Parathyroid adenoma (tissue), 2 donors: ENCODE data around the gene COX7A2L.

Source experiments
- H2AFZ ChIP-seq: fragments of 300-600 bp; sonication (generic); one replicate; pipeline ENCODE4 v1.7.0; 2017; ENCODE audit warnings: antibody characterized with exemption, mild to moderate bottlenecking
- H3K27ac ChIP-seq: fragments of 300-600 bp; sonication (generic); one replicate; pipeline ENCODE4 v1.7.0; 2017
- H3K27me3 ChIP-seq: fragments of 300-600 bp; sonication (generic); one replicate; pipeline ENCODE4 v1.7.0; 2017; ENCODE audit warnings: low read length; ENCODE audit not compliant: control insufficient read depth, insufficient read depth
- H3K36me3 ChIP-seq: fragments of 300-600 bp; sonication (generic); one replicate; pipeline ENCODE4 v1.7.0; 2017; ENCODE audit warnings: low read length; ENCODE audit not compliant: control insufficient read depth, insufficient read depth
- H3K4me1 ChIP-seq: fragments of 300-600 bp; sonication (generic); one replicate; pipeline ENCODE4 v1.7.0; 2017; ENCODE audit warnings: control low read depth
- H3K4me2 ChIP-seq: fragments of 300-600 bp; sonication (generic); one replicate; pipeline ENCODE4 v1.7.0; 2017; ENCODE audit warnings: low read length
- H3K4me3 ChIP-seq: fragments of 300-600 bp; sonication (generic); one replicate; pipeline ENCODE4 v1.7.0; 2017; ENCODE audit warnings: low read depth, low read length
- H3K79me2 ChIP-seq: fragments of 300-600 bp; sonication (generic); one replicate; pipeline ENCODE4 v1.7.0; 2017; ENCODE audit warnings: control low read depth
- H3K9ac ChIP-seq: fragments of 300-600 bp; sonication (generic); one replicate; pipeline ENCODE4 v1.7.0; 2017; ENCODE audit warnings: mild to moderate bottlenecking
- H3K9me3 ChIP-seq: fragments of 300-600 bp; sonication (generic); one replicate; pipeline ENCODE4 v1.7.0; 2017; ENCODE audit warnings: low read length; ENCODE audit not compliant: control insufficient read depth
- CTCF ChIP-seq: fragments of 300-600 bp; sonication (generic); IDR thresholded peaks from one replicate; pipeline ENCODE4 v1.7.0; 2017; ENCODE audit warnings: antibody characterized with exemption, mild to moderate bottlenecking
- donor health status: primary hyperparathyroidism.

Gene COX7A2L

GRCh38 chr2:42345986-42346385 lies 15.0 kb downstream of the COX7A2L start:
- no peak overlapping the region for H3K9ac ChIP-seq
- H3K27me3 ChIP-seq, result no peaks in the 10 kb centered on the region
- H3K4me1 ChIP-seq, result peaks cover 23% of the 10 kb centered on the region

GRCh38 chr2:42342795-42343241 lies 18.2 kb downstream of the COX7A2L start:
- peaks cover 23% of the 10 kb centered on the region for H3K4me1 ChIP-seq
- H3K27me3 ChIP-seq, result no peaks in the 10 kb centered on the region
- H3K36me3 ChIP-seq, result no peaks in the 10 kb centered on the region
- TF ChIP-seq CTCF, result no peak
- no peak overlapping the region for H3K4me3 ChIP-seq
- H3K9me3 ChIP-seq, result no peaks in the 10 kb centered on the region
- H3K27ac ChIP-seq, result peak overlapping the region; percentile 94
- peaks cover 20% of the 10 kb centered on the region for H3K79me2 ChIP-seq
- H3K9ac ChIP-seq, result no peak overlapping the region
- H3K4me2 ChIP-seq, result peak overlapping the region; percentile 64
- peak overlapping the region; percentile 51 for H2AFZ ChIP-seq

More at GRCh38 chr2:42345986-42346385, 15.0 kb downstream of the COX7A2L start:
- Histone ChIP-seq H3K4me3 (no peak overlapping the region), H3K36me3 (no peaks in the 10 kb centered on the region), H3K9me3 (no peaks in the 10 kb centered on the region), H2AFZ (no peak overlapping the region), H3K79me2 (peaks cover 28% of the 10 kb centered on the region), H3K4me2 (no peak overlapping the region), H3K27ac (no peak overlapping the region)
- no peak for TF ChIP-seq CTCF

- Histone ChIP-seq H3K27ac (peak overlapping the region; percentile 94), H3K4me3 (peak overlapping the region; percentile 20)
Observed at GRCh38 chr2:42342061-42342794, 18.8 kb downstream of the COX7A2L start.

GRCh38 chr2:42340938-42341636 lies 19.9 kb downstream of the COX7A2L start:
- H3K4me1 ChIP-seq, result peaks cover 27% of the 10 kb centered on the region
- H3K36me3 ChIP-seq, result no peaks in the 10 kb centered on the region
- H3K27me3 ChIP-seq, result no peaks in the 10 kb centered on the region
- H3K9me3 ChIP-seq, result no peaks in the 10 kb centered on the region
- H2AFZ ChIP-seq, result no peak overlapping the region
- peaks cover 12% of the 10 kb centered on the region for H3K79me2 ChIP-seq
- peak overlapping the region; percentile 64 for H3K4me2 ChIP-seq
- no peak overlapping the region for H3K4me3 ChIP-seq
- no peak for TF ChIP-seq CTCF
- peak overlapping the region; percentile 94 for H3K27ac ChIP-seq
- H3K9ac ChIP-seq, result no peak overlapping the region

More at GRCh38 chr2:42342061-42342794, 18.8 kb downstream of the COX7A2L start:
- Histone ChIP-seq H3K79me2 (peaks cover 15% of the 10 kb centered on the region), H3K27me3 (no peaks in the 10 kb centered on the region), H3K36me3 (no peaks in the 10 kb centered on the region), H3K4me2 (peak overlapping the region; percentile 64), H2AFZ (peak overlapping the region; percentile 51), H3K4me1 (peaks cover 23% of the 10 kb centered on the region), H3K9ac (no peak overlapping the region), H3K9me3 (no peaks in the 10 kb centered on the region)
- TF ChIP-seq CTCF, result no peak
